ENCODE measurements around the gene SAV1. TPM values are rescaled to one million over a fixed set of nuclear protein-coding genes. Genes with fewer than 3 reads are reported as not detected.

Gene SAV1
- total and polyA plus RNA-seq, 2 of the 8 experiments (the other 6 are each of a cell fraction or from before 2014, with no cell fraction given), result 15.9 to 78.3 TPM

- ChIA-PET POLR2A (ENCODE audit: partially characterized antibody) (no interaction called here), CTCF (ENCODE audit: partially characterized antibody) (no interaction called here)
- Histone ChIP-seq H3K4me1 (replicated peaks in 1 of 4; ENCODE audit: control insufficient read depth in 3 of 4, insufficient read depth in 4 of 4, low read length in 3 of 4) (no peaks in the 10 kb centered on the region), H2BK12ac (ENCODE audit: low read depth, low read length) (no peak overlapping the region), H4K91ac (replicated peaks; ENCODE audit: insufficient read length, low read length) (no peak overlapping the region), H3K4ac (replicated peaks; ENCODE audit: insufficient read length, low read depth, low read length) (no peak overlapping the region), H3K79me2 (ENCODE audit: control insufficient read depth in 1 of 2, insufficient read depth in 2 of 2, low read length in 2 of 2) (no peaks in the 10 kb centered on the region), H3K14ac (ENCODE audit: insufficient read length) (no peak overlapping the region), H3K23ac (ENCODE audit: insufficient read length) (no peak overlapping the region), H4K20me1 (replicated peaks in 1 of 2; ENCODE audit: control insufficient read depth in 1 of 2, insufficient read depth in 2 of 2, low read length in 2 of 2) (no peaks in the 10 kb centered on the region), H3K4me3 (ENCODE audit: extremely low read depth in 1 of 4, insufficient read depth in 2 of 4, low read depth in 3 of 4, low read length in 4 of 4) (no peak overlapping the region), H3K79me1 (ENCODE audit: low read depth, low read length) (no peaks in the 10 kb centered on the region), H4K8ac (ENCODE audit: extremely low read depth, insufficient read depth, low read length) (no peak overlapping the region), H2AK5ac (ENCODE audit: low read depth, low read length) (no peak overlapping the region), H3K9ac (replicated peaks in 1 of 4; ENCODE audit: extremely low read depth in 1 of 4, low read depth in 3 of 4, low read length in 3 of 4) (no peak overlapping the region), H2AFZ (ENCODE audit: low read length) (no peak overlapping the region), H3K27ac (ENCODE audit: low read depth, low read length) (no peak overlapping the region), H2BK15ac (ENCODE audit: low read length) (no peak overlapping the region), H2BK5ac (ENCODE audit: low read depth, low read length) (no peak overlapping the region), H3K18ac (ENCODE audit: extremely low read depth, low read length) (no peak overlapping the region), H3K56ac (replicated peaks; ENCODE audit: insufficient read length, low read depth, low read length) (no peak overlapping the region), H2BK120ac (replicated peaks; ENCODE audit: low read depth, low read length) (no peak overlapping the region), H3K36me3 (ENCODE audit: control insufficient read depth in 2 of 4, insufficient read depth in 4 of 4, low read length in 3 of 4) (no peaks in the 10 kb centered on the region), H3K27me3 (replicated peaks in 1 of 4; ENCODE audit: control insufficient read depth in 3 of 4, extremely low read depth in 1 of 4, insufficient read depth in 3 of 4, low read length in 3 of 4) (no peaks in the 10 kb centered on the region), H4K5ac (ENCODE audit: insufficient read length, low read depth, low read length) (no peak overlapping the region), H3K4me2 (ENCODE audit: insufficient read depth in 1 of 2, low read depth in 2 of 2, low read length in 2 of 2) (no peak overlapping the region), H2BK20ac (ENCODE audit: low read length) (no peak overlapping the region), H3K23me2 (ENCODE audit: low read depth, low read length) (no peaks in the 10 kb centered on the region), H3K9me3 (ENCODE audit: insufficient read depth in 2 of 2, low read depth in 1 of 2, low read length in 1 of 2) (no peaks in the 10 kb centered on the region)
- no peak for FAIRE-seq
- DNase-seq (ENCODE audit: low read depth in 1 of 2, low spot score in 2 of 2), result no peak
- WGBS, 2 experiments (ENCODE audit: extremely low coverage in 1 of 2, insufficient coverage in 1 of 2, insufficient read length in 1 of 2, insufficient replicate concordance in 2 of 2, low coverage in 1 of 2, low lambda C conversion rate in 2 of 2, missing lambda C conversion rate in 1 of 2), result 100% methylated on average over 1 of the region's 1 CpG; no CpG with 5 or more reads in 1 of the 2 experiments
- no peak for TF ChIP-seq RBBP5 (IDR thresholded peaks at IDR 0.05; ENCODE audit: borderline replicate concordance, low read depth, low read length)
- no peak for TF ChIP-seq RNF2 (IDR thresholded peaks at IDR 0.05; ENCODE audit: borderline replicate concordance, low read depth, low read length, missing control alignments, poor library complexity, severe bottlenecking)
- no peak for TF ChIP-seq TAF7 (optimal IDR thresholded peaks at IDR 0.05; ENCODE audit: borderline replicate concordance, low read depth, low read length)
- no peak for TF ChIP-seq SUZ12 (IDR thresholded peaks at IDR 0.05; ENCODE audit: low read length)
- no peak for TF ChIP-seq CTBP2 (IDR thresholded peaks at IDR 0.05; ENCODE audit: borderline replicate concordance, insufficient read depth, insufficient read length, low read length)
- TF ChIP-seq RAD21 (IDR thresholded peaks at IDR 0.05 in 1 of 2, conservative IDR thresholded peaks at IDR 0.05 in 1 of 2; ENCODE audit: low read depth in 2 of 2, low read length in 2 of 2), result no peak
- TF ChIP-seq SP1 (IDR thresholded peaks at IDR 0.05; ENCODE audit: low read depth, low read length), result no peak
- no peak for TF ChIP-seq HDAC6 (IDR thresholded peaks at IDR 0.05; ENCODE audit: low read depth, low read length)
- no peak for TF ChIP-seq USF2 (IDR thresholded peaks at IDR 0.05; ENCODE audit: low read length)
- TF ChIP-seq CHD1 (IDR thresholded peaks at IDR 0.05; ENCODE audit: low read depth, low read length), result no peak
- TF ChIP-seq E2F6 (IDR thresholded peaks at IDR 0.05), result no peak
- no peak for TF ChIP-seq CEBPB (IDR thresholded peaks at IDR 0.05; ENCODE audit: low read depth, low read length)
Observed at GRCh38 chr14:50610465-50610864, 57.6 kb downstream of the SAV1 start.

All from H1 (cell line).